ENCODE results near the gene COX6A1. TPM values are rescaled to one million over a fixed set of nuclear protein-coding genes. Genes with fewer than 3 reads are reported as not detected.

COX6A1 gene
- polyA plus RNA-seq, 1 donor from 2014 or later = 2,017 TPM

- no peaks in the 10 kb centered on the region for H3K9me2 ChIP-seq (ENCODE audit: insufficient read depth, low read length)
- no peak overlapping the region for H2AFZ ChIP-seq (ENCODE audit: low read depth, low read length)
- no peak overlapping the region for H3K27ac ChIP-seq (ENCODE audit: low read length)
- H3K27me3 ChIP-seq (ENCODE audit: insufficient read depth, low read depth, low read length) = no peaks in the 10 kb centered on the region
- no peaks in the 10 kb centered on the region for H3K36me3 ChIP-seq (ENCODE audit: insufficient read depth, low read length)
- no peak for TF ChIP-seq MXI1 (conservative IDR thresholded peaks at IDR 0.05; ENCODE audit: poor library complexity, severe bottlenecking)
- TF ChIP-seq POLR2AphosphoS5 (IDR thresholded peaks at IDR 0.05) = no peak
- no peak overlapping the region for H3K4me2 ChIP-seq (ENCODE audit: low read length)
- no peaks in the 10 kb centered on the region for H3F3A ChIP-seq (ENCODE audit: insufficient read depth, low read length, poor library complexity, severe bottlenecking)
- H3K9ac ChIP-seq (ENCODE audit: low read length) = no peak overlapping the region
- H4K20me1 ChIP-seq (ENCODE audit: insufficient read depth) = no peaks in the 10 kb centered on the region
- no peaks in the 10 kb centered on the region for H3K9me3 ChIP-seq (ENCODE audit: low read length)
- H3K4me3 ChIP-seq (ENCODE audit: low read length) = no peak overlapping the region
- no peaks in the 10 kb centered on the region for H3K79me2 ChIP-seq (replicated peaks; ENCODE audit: insufficient read depth, low read length)
These were observed 16.2 kb upstream of the COX6A1 start for GRCh38 chr12:120421701-120422100.

- H3K27ac ChIP-seq (ENCODE audit: low read length) = no peak overlapping the region
- no peaks in the 10 kb centered on the region for H3K9me3 ChIP-seq (ENCODE audit: low read length)
- no peaks in the 10 kb centered on the region for H3K27me3 ChIP-seq (ENCODE audit: insufficient read depth, low read depth, low read length)
- no peak overlapping the region for H3K9ac ChIP-seq (ENCODE audit: low read length)
- no peak for TF ChIP-seq REST (IDR thresholded peaks at IDR 0.05; ENCODE audit: borderline replicate concordance)
- TF ChIP-seq RAD21 (conservative IDR thresholded peaks at IDR 0.05) = no peak
- TF ChIP-seq POLR2AphosphoS5 (IDR thresholded peaks at IDR 0.05) = no peak
- TF ChIP-seq TAF1 (IDR thresholded peaks at IDR 0.05; ENCODE audit: low read depth) = no peak
- no peaks in the 10 kb centered on the region for H3F3A ChIP-seq (ENCODE audit: insufficient read depth, low read length, poor library complexity, severe bottlenecking)
- no peak overlapping the region for H3K4me2 ChIP-seq (ENCODE audit: low read length)
- no peaks in the 10 kb centered on the region for H3K36me3 ChIP-seq (ENCODE audit: insufficient read depth, low read length)
- H3K4me3 ChIP-seq (ENCODE audit: low read length) = no peak overlapping the region
- no peaks in the 10 kb centered on the region for H3K79me2 ChIP-seq (replicated peaks; ENCODE audit: insufficient read depth, low read length)
- no peak overlapping the region for H2AFZ ChIP-seq (ENCODE audit: low read depth, low read length)
- H4K20me1 ChIP-seq (ENCODE audit: insufficient read depth) = no peaks in the 10 kb centered on the region
- H3K9me2 ChIP-seq (ENCODE audit: insufficient read depth, low read length) = no peaks in the 10 kb centered on the region
These were observed 14.9 kb upstream of the COX6A1 start for GRCh38 chr12:120422892-120423456.

GRCh38 chr12:120425797-120426196 lies 12.1 kb upstream of the COX6A1 start:
- TF ChIP-seq EP300 (conservative IDR thresholded peaks at IDR 0.05; ENCODE audit: poor library complexity, severe bottlenecking) (no peak), MXI1 (conservative IDR thresholded peaks at IDR 0.05; ENCODE audit: poor library complexity, severe bottlenecking) (no peak), REST (IDR thresholded peaks at IDR 0.05; ENCODE audit: borderline replicate concordance) (no peak), EZH2 (IDR thresholded peaks at IDR 0.05; ENCODE audit: borderline replicate concordance, insufficient read depth, low read length, poor library complexity, severe bottlenecking) (no peak), RAD21 (conservative IDR thresholded peaks at IDR 0.05) (no peak), TAF1 (IDR thresholded peaks at IDR 0.05; ENCODE audit: low read depth) (no peak), POLR2AphosphoS5 (IDR thresholded peaks at IDR 0.05) (no peak), SMC3 (conservative IDR thresholded peaks at IDR 0.05; ENCODE audit: poor library complexity) (no peak), CTCF (IDR thresholded peaks at IDR 0.05; ENCODE audit: poor library complexity, severe bottlenecking) (no peak)
- no peak overlapping the region for H3K9ac ChIP-seq (ENCODE audit: low read length)
- no peak overlapping the region for H2AFZ ChIP-seq (ENCODE audit: low read depth, low read length)
- no peak overlapping the region for H3K4me3 ChIP-seq (ENCODE audit: low read length)
- H3K36me3 ChIP-seq (ENCODE audit: insufficient read depth, low read length) = no peaks in the 10 kb centered on the region
- no peaks in the 10 kb centered on the region for H3K9me2 ChIP-seq (ENCODE audit: insufficient read depth, low read length)
- no peaks in the 10 kb centered on the region for H3K9me3 ChIP-seq (ENCODE audit: low read length)
- no peaks in the 10 kb centered on the region for H3F3A ChIP-seq (ENCODE audit: insufficient read depth, low read length, poor library complexity, severe bottlenecking)
- no peaks in the 10 kb centered on the region for H4K20me1 ChIP-seq (ENCODE audit: insufficient read depth)
- H3K4me2 ChIP-seq (ENCODE audit: low read length) = no peak overlapping the region
- no peak overlapping the region for H3K27ac ChIP-seq (ENCODE audit: low read length)
- H3K79me2 ChIP-seq (replicated peaks; ENCODE audit: insufficient read depth, low read length) = no peaks in the 10 kb centered on the region
- no peaks in the 10 kb centered on the region for H3K27me3 ChIP-seq (ENCODE audit: insufficient read depth, low read depth, low read length)

All from neural cell (in vitro differentiated cells).